GM12878 (cell line): Measurements from ENCODE around the gene AIF1. TPM values are rescaled to one million over a fixed set of nuclear protein-coding genes. Genes with fewer than 3 reads are reported as not detected.
A peak's percentile ranks its signal among the peaks of the same experiment; 100 is the strongest.

Experiments used
- ATF3 ChIP-seq: IDR thresholded peaks from 2 replicates; pipeline ENCODE4 v1.6.1; 2011; ENCODE audit warnings: low read depth, mild to moderate bottlenecking, low read length, moderate library complexity, borderline replicate concordance; ENCODE audit errors: extremely low read depth
- BMI1 ChIP-seq: fragments of 450-650 bp; IDR thresholded peaks from 2 replicates; pipeline ENCODE4 v1.6.1; 2016; ENCODE audit warnings: mild to moderate bottlenecking, moderate library complexity, borderline replicate concordance
- HDAC6 ChIP-seq: fragments of 200-600 bp; sonication (generic); IDR thresholded peaks from one replicate; pipeline ENCODE4 v1.8.0; 2017; ENCODE audit warnings: antibody characterized with exemption; ENCODE audit not compliant: unreplicated experiment
- HSF1 ChIP-seq: fragments of 150-350 bp; IDR thresholded peaks from 2 replicates; pipeline ENCODE4 v1.6.1; 2014; ENCODE audit warnings: mild to moderate bottlenecking, low read depth, low read length
- JUNB ChIP-seq: IDR thresholded peaks from 2 replicates; pipeline ENCODE4 v1.6.1; 2016; ENCODE audit warnings: antibody characterized with exemption, mild to moderate bottlenecking
- MEF2A ChIP-seq: IDR thresholded peaks from 2 replicates; pipeline ENCODE4 v1.6.1; 2011; ENCODE audit warnings: low read depth, mild to moderate bottlenecking, low read length, moderate library complexity; ENCODE audit not compliant: insufficient read depth
- MXI1 ChIP-seq: fragments of 150-350 bp; IDR thresholded peaks from 2 replicates; pipeline ENCODE4 v1.6.1; 2011; ENCODE audit warnings: low read depth, mild to moderate bottlenecking, inconsistent platforms, low read length, improper control_type of control experiment
- MYB ChIP-seq: fragments of 150-350 bp; IDR thresholded peaks from 2 replicates; pipeline ENCODE4 v1.6.1; 2014; ENCODE audit warnings: mild to moderate bottlenecking, low read depth, low read length, borderline replicate concordance
- MYC ChIP-seq: IDR thresholded peaks from 2 replicates; pipeline ENCODE4 v1.6.1; 2011; ENCODE audit warnings: mild to moderate bottlenecking, low read length, moderate library complexity, inconsistent platforms; ENCODE audit not compliant: insufficient read depth, insufficient replicate concordance, insufficient read length, severe bottlenecking
- NR2C2 ChIP-seq: IDR thresholded peaks from 2 replicates; pipeline ENCODE4 v1.6.1; 2011; ENCODE audit warnings: borderline replicate concordance, low read depth; ENCODE audit not compliant: control insufficient read depth, insufficient read length
- RUNX3 ChIP-seq: IDR thresholded peaks from 2 replicates; pipeline ENCODE4 v1.6.1; 2012; ENCODE audit warnings: low read length, inconsistent platforms
- SREBF2 ChIP-seq: IDR thresholded peaks from 2 replicates; pipeline ENCODE4 v1.6.1; 2012; ENCODE audit warnings: mild to moderate bottlenecking, low read length
- WRNIP1 ChIP-seq: IDR thresholded peaks from 2 replicates; pipeline ENCODE4 v1.6.1; 2011; ENCODE audit warnings: low read depth, low read length, improper control_type of control experiment, borderline replicate concordance
- ZNF217 ChIP-seq: fragments of 450-650 bp; IDR thresholded peaks from 2 replicates; pipeline ENCODE4 v1.6.1; 2017; ENCODE audit warnings: antibody characterized with exemption, mild to moderate bottlenecking
- ZNF384 ChIP-seq: IDR thresholded peaks from 2 replicates; pipeline ENCODE4 v1.6.1; 2012; ENCODE audit warnings: low read depth, mild to moderate bottlenecking, low read length, improper control_type of control experiment, borderline replicate concordance
- polyA plus RNA-seq, 11 experiments: library from polyadenylated mRNA; depleted of rRNA in 4 of 11; unstranded in 6 of 11; stranded (reverse) in 5 of 11; fragments of >200 nt; fragmentation: Nextera tagmentation in 4 of 11; fragmentation: Illumina TruSeq in 1 of 11; extraction: Ambion mirVana in 4 of 11; extraction: Trizol in 1 of 11; gene quantifications; 1 replicate in 1 of 11; 2 replicates in 10 of 11; pipeline versions ENCODE4 v1.2.1 to v1.2.3, GENCODE V29; 2011 to 2016; ENCODE audit warnings: inconsistent platforms in 2 of 11, missing spikeins in 2 of 11, low read depth in 1 of 11
- total RNA-seq, 4 experiments: library from RNA; depleted of rRNA in 3 of 4; stranded (reverse); fragments of >200 nt in 3 of 4; fragmentation: Illumina TruSeq in 1 of 4; extraction: Trizol in 1 of 4; gene quantifications; 2 replicates each; pipeline versions ENCODE4 v1.2.1 to v1.2.3, GENCODE V29; 2013 to 2021
- TF ChIP-seq, protein P1 (sequence below): fragments of 450-650 bp; IDR thresholded peaks from 2 replicates; pipeline ENCODE4 v1.6.1; 2017; ENCODE audit warnings: mild to moderate bottlenecking, moderate library complexity
- TF ChIP-seq, protein P2 (sequence below): IDR thresholded peaks from 2 replicates; pipeline ENCODE4 v1.6.1; 2011; ENCODE audit warnings: borderline replicate concordance, low read depth, mild to moderate bottlenecking, moderate library complexity, mixed read lengths, low read length; ENCODE audit not compliant: insufficient read depth; ENCODE audit errors: extremely low read length
- TF ChIP-seq, protein P3 (sequence below): fragments of 150-350 bp; IDR thresholded peaks from 2 replicates; pipeline ENCODE4 v1.6.1; 2016; ENCODE audit warnings: low read depth, low read length

Gene AIF1
- total and polyA plus RNA-seq, 10 of the 15 experiments (the other 5 are each of a cell fraction or from before 2014, with no cell fraction given): 1.9 to 256 (median 134) TPM

DNA sequence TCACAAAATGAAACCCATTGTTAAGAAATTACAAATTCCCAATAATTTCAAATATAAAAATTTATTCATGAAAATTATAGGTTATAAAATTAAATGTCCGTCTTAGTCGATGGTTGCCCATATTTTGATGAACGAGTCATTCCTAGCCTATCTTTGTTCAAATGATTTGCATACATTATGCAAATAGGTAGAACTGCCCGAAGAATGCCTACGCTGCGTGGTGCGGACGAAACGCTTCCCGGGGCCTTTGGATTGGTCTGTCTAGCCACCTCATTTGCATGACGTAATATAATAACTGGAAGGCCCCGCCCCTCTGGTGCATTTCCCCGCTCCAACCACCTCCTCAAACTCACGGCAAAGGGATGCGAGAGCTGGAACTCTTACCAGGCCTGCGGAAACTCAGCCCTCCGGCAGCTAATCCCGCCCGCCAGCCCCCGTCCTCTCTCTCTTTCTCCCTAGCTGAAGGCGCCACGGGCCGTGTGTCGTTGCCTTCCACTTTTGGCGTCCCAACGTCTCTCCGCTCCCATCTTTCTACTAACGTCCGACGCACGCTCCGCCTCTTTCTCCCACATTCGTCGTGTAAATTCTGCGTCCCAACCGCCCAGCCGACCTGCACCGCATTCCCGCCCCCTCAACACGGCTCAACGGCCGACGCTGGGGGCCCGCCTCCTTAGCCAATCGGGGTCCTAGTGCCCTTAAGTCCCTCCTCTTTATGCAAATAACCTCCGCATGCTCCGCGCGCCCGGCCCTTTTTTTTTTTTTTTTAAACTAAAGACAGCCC, 5.0 kb downstream of the AIF1 start (continued):
- TF ChIP-seq, protein P1, sequence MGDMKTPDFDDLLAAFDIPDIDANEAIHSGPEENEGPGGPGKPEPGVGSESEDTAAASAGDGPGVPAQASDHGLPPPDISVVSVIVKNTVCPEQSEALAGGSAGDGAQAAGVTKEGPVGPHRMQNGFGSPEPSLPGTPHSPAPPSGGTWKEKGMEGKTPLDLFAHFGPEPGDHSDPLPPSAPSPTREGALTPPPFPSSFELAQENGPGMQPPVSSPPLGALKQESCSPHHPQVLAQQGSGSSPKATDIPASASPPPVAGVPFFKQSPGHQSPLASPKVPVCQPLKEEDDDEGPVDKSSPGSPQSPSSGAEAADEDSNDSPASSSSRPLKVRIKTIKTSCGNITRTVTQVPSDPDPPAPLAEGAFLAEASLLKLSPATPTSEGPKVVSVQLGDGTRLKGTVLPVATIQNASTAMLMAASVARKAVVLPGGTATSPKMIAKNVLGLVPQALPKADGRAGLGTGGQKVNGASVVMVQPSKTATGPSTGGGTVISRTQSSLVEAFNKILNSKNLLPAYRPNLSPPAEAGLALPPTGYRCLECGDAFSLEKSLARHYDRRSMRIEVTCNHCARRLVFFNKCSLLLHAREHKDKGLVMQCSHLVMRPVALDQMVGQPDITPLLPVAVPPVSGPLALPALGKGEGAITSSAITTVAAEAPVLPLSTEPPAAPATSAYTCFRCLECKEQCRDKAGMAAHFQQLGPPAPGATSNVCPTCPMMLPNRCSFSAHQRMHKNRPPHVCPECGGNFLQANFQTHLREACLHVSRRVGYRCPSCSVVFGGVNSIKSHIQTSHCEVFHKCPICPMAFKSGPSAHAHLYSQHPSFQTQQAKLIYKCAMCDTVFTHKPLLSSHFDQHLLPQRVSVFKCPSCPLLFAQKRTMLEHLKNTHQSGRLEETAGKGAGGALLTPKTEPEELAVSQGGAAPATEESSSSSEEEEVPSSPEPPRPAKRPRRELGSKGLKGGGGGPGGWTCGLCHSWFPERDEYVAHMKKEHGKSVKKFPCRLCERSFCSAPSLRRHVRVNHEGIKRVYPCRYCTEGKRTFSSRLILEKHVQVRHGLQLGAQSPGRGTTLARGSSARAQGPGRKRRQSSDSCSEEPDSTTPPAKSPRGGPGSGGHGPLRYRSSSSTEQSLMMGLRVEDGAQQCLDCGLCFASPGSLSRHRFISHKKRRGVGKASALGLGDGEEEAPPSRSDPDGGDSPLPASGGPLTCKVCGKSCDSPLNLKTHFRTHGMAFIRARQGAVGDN: peak; percentile 89
- TF ChIP-seq ZNF217: no peak
- TF ChIP-seq HSF1: 0 out of 2 replicates have a peak, but pooled peaks have one; percentile 37
- TF ChIP-seq MEF2A: no peak
- TF ChIP-seq, protein P2, sequence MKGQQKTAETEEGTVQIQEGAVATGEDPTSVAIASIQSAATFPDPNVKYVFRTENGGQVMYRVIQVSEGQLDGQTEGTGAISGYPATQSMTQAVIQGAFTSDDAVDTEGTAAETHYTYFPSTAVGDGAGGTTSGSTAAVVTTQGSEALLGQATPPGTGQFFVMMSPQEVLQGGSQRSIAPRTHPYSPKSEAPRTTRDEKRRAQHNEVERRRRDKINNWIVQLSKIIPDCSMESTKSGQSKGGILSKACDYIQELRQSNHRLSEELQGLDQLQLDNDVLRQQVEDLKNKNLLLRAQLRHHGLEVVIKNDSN: no peak
- TF ChIP-seq ATF3: no peak
- no peak for TF ChIP-seq NR2C2
- TF ChIP-seq SREBF2: peak; percentile 8; the same call in 1 of the 2 replicates
- TF ChIP-seq JUNB: peak; percentile 41; the same call in 1 of the 2 replicates
- TF ChIP-seq RUNX3: peak; percentile 57
- TF ChIP-seq, protein P3, sequence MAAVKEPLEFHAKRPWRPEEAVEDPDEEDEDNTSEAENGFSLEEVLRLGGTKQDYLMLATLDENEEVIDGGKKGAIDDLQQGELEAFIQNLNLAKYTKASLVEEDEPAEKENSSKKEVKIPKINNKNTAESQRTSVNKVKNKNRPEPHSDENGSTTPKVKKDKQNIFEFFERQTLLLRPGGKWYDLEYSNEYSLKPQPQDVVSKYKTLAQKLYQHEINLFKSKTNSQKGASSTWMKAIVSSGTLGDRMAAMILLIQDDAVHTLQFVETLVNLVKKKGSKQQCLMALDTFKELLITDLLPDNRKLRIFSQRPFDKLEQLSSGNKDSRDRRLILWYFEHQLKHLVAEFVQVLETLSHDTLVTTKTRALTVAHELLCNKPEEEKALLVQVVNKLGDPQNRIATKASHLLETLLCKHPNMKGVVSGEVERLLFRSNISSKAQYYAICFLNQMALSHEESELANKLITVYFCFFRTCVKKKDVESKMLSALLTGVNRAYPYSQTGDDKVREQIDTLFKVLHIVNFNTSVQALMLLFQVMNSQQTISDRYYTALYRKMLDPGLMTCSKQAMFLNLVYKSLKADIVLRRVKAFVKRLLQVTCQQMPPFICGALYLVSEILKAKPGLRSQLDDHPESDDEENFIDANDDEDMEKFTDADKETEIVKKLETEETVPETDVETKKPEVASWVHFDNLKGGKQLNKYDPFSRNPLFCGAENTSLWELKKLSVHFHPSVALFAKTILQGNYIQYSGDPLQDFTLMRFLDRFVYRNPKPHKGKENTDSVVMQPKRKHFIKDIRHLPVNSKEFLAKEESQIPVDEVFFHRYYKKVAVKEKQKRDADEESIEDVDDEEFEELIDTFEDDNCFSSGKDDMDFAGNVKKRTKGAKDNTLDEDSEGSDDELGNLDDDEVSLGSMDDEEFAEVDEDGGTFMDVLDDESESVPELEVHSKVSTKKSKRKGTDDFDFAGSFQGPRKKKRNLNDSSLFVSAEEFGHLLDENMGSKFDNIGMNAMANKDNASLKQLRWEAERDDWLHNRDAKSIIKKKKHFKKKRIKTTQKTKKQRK: no peak
- peak; percentile 93 for TF ChIP-seq MYB
- peak; percentile 99 for TF ChIP-seq ZNF384
- TF ChIP-seq MYC: no peak
- TF ChIP-seq BMI1: no peak
- peak; percentile 51 for TF ChIP-seq HDAC6
- TF ChIP-seq MXI1: peak; percentile 80
- TF ChIP-seq WRNIP1: no peak
